Activated T-helper 1 cell treated with anti-CD3 and anti-CD28 coated beads, Interleukin-12 subunit alpha, Interleukin-12 subunit beta, Interleukin-2, Interleukin-4 antibody, amounts not matched to agents 30 ng/mL and 10 ng/mL and 1 ng/mL, durations not matched to agents 14 hours and 24 hours and 36 hours (primary cell): Measurements from ENCODE around the gene CSNK1G1. TPM values are rescaled to one million over a fixed set of nuclear protein-coding genes. Genes with fewer than 3 reads are reported as not detected.
"Not testable (repeated sequence)": the region's sequence is repeated elsewhere in the genome, so short reads cannot be mapped to it uniquely, and the experiment has no call there.

Source experiments
- DNase-seq: peaks from one replicate; pipeline ENCODE4 v3.0.0; 2021; ENCODE audit warnings: low spot score
- H3K27ac Mint-ChIP-seq: one replicate; pipeline ENCODE4 v1.8.0; 2021; ENCODE audit warnings: mild to moderate bottlenecking, mixed read lengths
- H3K27me3 Mint-ChIP-seq: one replicate; pipeline ENCODE4 v1.8.0; 2022; ENCODE audit warnings: mild to moderate bottlenecking, moderate library complexity, mixed read lengths; ENCODE audit not compliant: insufficient read depth
- H3K36me3 Mint-ChIP-seq: one replicate; pipeline ENCODE4 v1.8.0; 2021; ENCODE audit warnings: low read depth, mixed read lengths
- H3K4me1 Mint-ChIP-seq: one replicate; pipeline ENCODE4 v1.8.0; 2021; ENCODE audit warnings: low read depth, mixed read lengths
- H3K4me3 Mint-ChIP-seq: one replicate; pipeline ENCODE4 v1.8.0; 2021; ENCODE audit warnings: mild to moderate bottlenecking, moderate library complexity, mixed read lengths
- H3K9me3 Mint-ChIP-seq: one replicate; pipeline ENCODE4 v1.8.0; 2021; ENCODE audit warnings: mixed read lengths
- intact Hi-C: fragments of 100-400 bp; cut with micrococcal nuclease; formaldehyde crosslinking; loops from one replicate; pipeline ENCODE4 v1.15.1; 2024
- total RNA-seq: library from RNA; stranded (reverse); gene quantifications from 2 replicates; pipeline ENCODE4 v1.2.3, GENCODE V29; 2022

CSNK1G1 gene
- total RNA-seq, 1 donor from 2014 or later = 31.3 TPM

DNA sequence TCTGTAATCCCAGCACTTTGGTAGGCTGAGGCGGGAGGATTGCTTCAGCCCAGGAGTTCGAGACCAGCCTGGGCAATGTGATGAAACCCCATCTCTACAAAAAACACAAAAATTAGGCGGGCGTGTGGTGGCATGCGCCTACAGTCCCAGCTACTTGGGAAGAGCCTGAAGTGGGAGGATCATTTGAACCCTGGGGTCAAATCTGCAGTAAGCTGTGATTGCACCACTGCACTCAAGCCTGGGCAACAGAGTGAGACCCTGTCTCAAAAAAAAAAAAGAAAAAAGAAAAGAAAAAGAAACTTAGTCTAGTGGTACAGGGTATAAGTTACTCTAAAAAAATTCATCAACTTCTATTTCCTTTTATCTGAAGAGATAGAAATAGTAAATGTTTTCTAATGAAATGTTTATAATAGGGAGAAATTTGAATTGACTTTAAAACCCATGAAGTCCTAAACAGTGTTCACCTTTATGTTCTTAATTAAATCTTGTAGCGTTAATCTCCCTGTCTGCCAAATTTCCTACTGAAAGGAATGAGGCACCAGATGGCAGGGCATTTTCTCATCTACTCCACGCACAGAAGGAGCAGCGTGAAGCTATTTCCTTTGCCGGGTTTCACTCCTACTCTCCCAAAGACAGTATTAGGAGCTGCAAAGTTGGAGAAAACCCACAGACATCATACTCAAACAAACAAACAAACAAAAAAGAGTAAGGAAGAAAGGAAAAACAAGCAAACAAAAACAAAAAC lies 23.4 kb upstream of the CSNK1G1 start:
- H3K4me1 Mint-ChIP-seq = peaks cover 16% of the 10 kb centered on the region
- no peak overlapping the region for H3K27ac Mint-ChIP-seq
- peaks cover 10% of the 10 kb centered on the region for H3K36me3 Mint-ChIP-seq
- H3K27me3 Mint-ChIP-seq = no peaks in the 10 kb centered on the region
- DNase-seq = no peak
- peak overlapping the region; percentile 94 for H3K4me3 Mint-ChIP-seq
- no peaks in the 10 kb centered on the region for H3K9me3 Mint-ChIP-seq
- intact Hi-C loops = loop anchor here (1.0 kb wide), 1 partner anchor 8 kb away; the partner anchor contains the start of gene TRIP4

- peak overlapping the region; percentile 61 for H3K4me3 Mint-ChIP-seq
- H3K36me3 Mint-ChIP-seq = peaks cover 24% of the 10 kb centered on the region
- peak overlapping the region; percentile 47 for H3K27ac Mint-ChIP-seq
- no peaks in the 10 kb centered on the region for H3K27me3 Mint-ChIP-seq
- H3K4me1 Mint-ChIP-seq = peaks cover 13% of the 10 kb centered on the region
- no peaks in the 10 kb centered on the region for H3K9me3 Mint-ChIP-seq
- intact Hi-C loops = no loop called here
- no peak for DNase-seq
Measured at GRCh38 chr15:64373360-64373759, 17.4 kb upstream of the CSNK1G1 start.

- intact Hi-C loops, H3K9me3 Mint-ChIP-seq, DNase-seq, H3K27me3 Mint-ChIP-seq, H3K4me3 Mint-ChIP-seq, H3K27ac Mint-ChIP-seq: not testable (repeated sequence)
- Mint-ChIP-seq H3K36me3 (peaks cover 23% of the 10 kb centered on the region), H3K4me1 (peaks cover 13% of the 10 kb centered on the region)
Measured at GRCh38 chr15:64371383-64371782, 15.4 kb upstream of the CSNK1G1 start.

DNA sequence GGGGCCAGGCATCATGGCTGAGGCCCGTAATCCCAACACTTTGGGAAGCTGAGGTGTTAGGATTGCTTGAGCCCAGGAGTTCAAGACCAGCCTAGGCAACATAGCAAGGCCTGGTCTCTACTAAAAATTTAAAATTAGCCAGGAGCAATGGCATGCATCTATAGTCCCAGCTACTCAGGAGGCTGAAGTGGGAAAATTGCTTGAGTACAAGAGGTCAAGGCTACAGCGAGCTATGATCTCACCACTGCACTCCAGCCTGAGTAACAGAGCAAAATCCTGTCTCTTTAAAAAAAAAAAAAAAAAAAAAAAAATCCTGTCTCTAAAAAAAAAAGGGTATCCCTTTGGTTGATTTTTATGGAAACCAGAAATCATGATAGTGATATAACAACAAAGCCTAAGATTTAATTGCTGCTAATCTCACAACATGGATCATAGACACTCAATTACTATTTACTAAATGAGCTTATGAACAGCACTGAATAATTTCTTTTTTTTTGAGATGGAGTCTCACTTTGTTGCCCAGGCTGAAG lies 13.2 kb upstream of the CSNK1G1 start:
- intact Hi-C loops = no loop called here
- H3K27ac Mint-ChIP-seq = no peak overlapping the region
- H3K4me1 Mint-ChIP-seq = peaks cover 13% of the 10 kb centered on the region
- no peaks in the 10 kb centered on the region for H3K9me3 Mint-ChIP-seq
- no peaks in the 10 kb centered on the region for H3K27me3 Mint-ChIP-seq
- H3K36me3 Mint-ChIP-seq = peaks cover 16% of the 10 kb centered on the region
- H3K4me3 Mint-ChIP-seq = no peak overlapping the region
- no peak for DNase-seq

GRCh38 chr15:64361259-64361658 lies 5.3 kb upstream of the CSNK1G1 start:
- Mint-ChIP-seq H3K27ac (no peak overlapping the region), H3K27me3 (no peaks in the 10 kb centered on the region), H3K4me1 (peaks cover 6% of the 10 kb centered on the region), H3K36me3 (no peaks in the 10 kb centered on the region), H3K4me3 (no peak overlapping the region), H3K9me3 (no peaks in the 10 kb centered on the region)
- DNase-seq = no peak
- intact Hi-C loops = no loop called here

DNA sequence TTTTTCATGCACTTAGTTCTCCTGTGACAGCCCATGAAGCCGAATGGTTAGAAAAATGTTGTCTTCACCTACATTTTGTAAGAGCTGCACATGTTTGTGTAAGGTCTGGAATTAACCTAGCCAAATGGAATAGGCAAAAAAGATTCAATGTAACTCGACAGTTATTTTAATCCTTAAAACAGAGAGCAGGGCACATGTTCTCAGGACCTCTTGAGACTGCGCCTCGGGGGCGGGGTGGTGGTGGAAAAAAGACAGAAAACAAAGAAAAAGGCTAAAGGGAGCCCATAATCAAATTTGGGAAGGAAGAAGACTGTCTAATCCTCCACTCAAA lies 702 bp upstream of the CSNK1G1 start:
- H3K27ac Mint-ChIP-seq = peak overlapping the region; percentile 97
- intact Hi-C loops = loop anchor here (1.0 kb wide), 6 partner anchors 25 to 263 kb away; partner anchors contain the start of genes CIAO2A, PCLAF, PPIB and TRIP4

GRCh38 chr15:64355348-64355943 lies 527 bp downstream of the CSNK1G1 start:
- intact Hi-C loops = no loop called here
- Mint-ChIP-seq H3K27ac (peak overlapping the region; percentile 97), H3K4me3 (peak overlapping the region; percentile 96), H3K27me3 (no peaks in the 10 kb centered on the region), H3K9me3 (no peaks in the 10 kb centered on the region), H3K4me1 (peaks cover 19% of the 10 kb centered on the region), H3K36me3 (no peaks in the 10 kb centered on the region)
- peak; percentile 14 for DNase-seq

More for the DNA sequence above, 702 bp upstream of the CSNK1G1 start:
- H3K9me3 Mint-ChIP-seq = no peaks in the 10 kb centered on the region
- H3K4me3 Mint-ChIP-seq = peak overlapping the region; percentile 96
- DNase-seq = no peak
- H3K27me3 Mint-ChIP-seq = no peaks in the 10 kb centered on the region
- H3K36me3 Mint-ChIP-seq = no peaks in the 10 kb centered on the region
- H3K4me1 Mint-ChIP-seq = peaks cover 19% of the 10 kb centered on the region

DNA sequence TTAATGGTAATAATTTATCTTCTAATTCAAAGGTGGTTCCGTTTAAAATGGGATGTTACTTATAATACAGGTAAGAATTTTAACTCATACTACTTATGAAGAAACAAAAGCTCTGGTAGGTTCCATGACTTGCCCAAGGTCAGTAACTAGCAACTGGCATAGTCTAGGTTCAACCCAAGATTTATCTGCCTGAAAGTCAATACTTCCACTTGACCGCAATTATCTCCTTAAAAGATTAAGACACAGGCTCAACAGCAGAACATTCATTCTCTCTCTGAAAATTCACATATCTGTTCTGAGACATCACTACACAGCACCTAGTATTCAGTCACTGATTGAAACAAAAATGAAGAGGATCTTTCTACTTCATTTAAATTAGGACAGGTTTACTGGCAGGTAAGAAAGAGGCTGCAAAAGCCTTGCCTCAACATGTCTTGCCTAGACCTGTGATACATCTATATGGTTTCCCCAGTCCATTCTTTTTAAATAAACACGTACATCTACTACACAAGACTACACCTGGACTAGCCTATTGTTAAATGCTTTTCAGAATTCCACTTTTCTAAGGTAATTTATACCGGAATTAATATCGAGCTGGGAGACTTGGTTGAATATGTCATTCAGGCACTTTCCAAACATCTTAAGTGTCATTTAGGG lies 1.2 kb downstream of the CSNK1G1 start:
- Mint-ChIP-seq H3K9me3 (no peaks in the 10 kb centered on the region), H3K4me1 (peaks cover 19% of the 10 kb centered on the region), H3K36me3 (no peaks in the 10 kb centered on the region), H3K4me3 (peak overlapping the region; percentile 96), H3K27me3 (no peaks in the 10 kb centered on the region), H3K27ac (peak overlapping the region; percentile 97)
- no peak for DNase-seq
- intact Hi-C loops = no loop called here

- Mint-ChIP-seq H3K4me1 (peaks cover 13% of the 10 kb centered on the region), H3K36me3 (peaks cover 8% of the 10 kb centered on the region), H3K27me3 (no peaks in the 10 kb centered on the region), H3K9me3 (no peaks in the 10 kb centered on the region), H3K27ac (no peak overlapping the region), H3K4me3 (no peak overlapping the region)
- intact Hi-C loops = no loop called here
- DNase-seq = no peak
Measured at GRCh38 chr15:64351265-64351664, 4.7 kb downstream of the CSNK1G1 start.

DNA sequence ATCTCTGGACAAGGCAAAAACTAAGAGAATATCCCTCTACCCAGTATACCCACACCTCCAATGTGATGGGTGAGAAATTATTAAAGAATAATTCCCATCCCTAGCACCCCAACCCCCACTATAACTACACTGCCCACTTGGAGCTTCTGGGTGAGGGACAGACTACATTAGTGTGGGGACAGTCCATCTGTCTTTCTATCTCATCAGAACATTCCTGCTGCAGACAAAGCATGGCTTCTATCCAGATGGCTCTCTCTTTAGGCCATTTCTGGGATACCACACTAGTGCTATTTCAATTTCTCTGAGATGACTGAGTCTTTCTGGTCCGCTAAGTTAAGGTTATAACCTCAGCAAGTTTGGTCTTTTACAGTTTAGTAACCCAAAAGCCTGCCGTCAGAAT lies 6.6 kb downstream of the CSNK1G1 start:
- DNase-seq = no peak
- intact Hi-C loops = no loop called here
- no peak overlapping the region for H3K4me3 Mint-ChIP-seq
- H3K27ac Mint-ChIP-seq = no peak overlapping the region
- H3K27me3 Mint-ChIP-seq = no peaks in the 10 kb centered on the region
- H3K9me3 Mint-ChIP-seq = no peaks in the 10 kb centered on the region
- peaks cover under 1% of the 10 kb centered on the region for H3K4me1 Mint-ChIP-seq
- H3K36me3 Mint-ChIP-seq = peaks cover 8% of the 10 kb centered on the region

DNA sequence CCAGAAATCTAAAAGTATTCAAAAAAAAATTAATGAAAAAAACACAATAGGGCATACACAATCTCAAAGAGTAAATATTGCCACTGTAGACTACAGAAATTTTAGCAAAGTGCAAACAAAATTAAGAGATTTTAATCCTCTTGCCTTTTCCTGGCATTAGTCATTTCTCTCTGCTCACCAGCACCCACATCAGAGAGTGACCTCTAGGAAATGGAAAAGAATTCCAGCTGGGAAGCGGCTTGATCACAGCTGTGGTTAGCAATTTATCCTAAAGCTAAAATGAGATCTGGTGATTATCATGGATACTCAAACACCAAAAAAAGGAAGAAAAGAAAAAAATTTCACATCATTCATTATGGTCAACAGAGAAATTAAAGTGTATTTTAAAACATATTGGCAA lies 7.5 kb downstream of the CSNK1G1 start:
- Mint-ChIP-seq H3K9me3 (no peaks in the 10 kb centered on the region), H3K27ac (no peak overlapping the region), H3K4me1 (no peaks in the 10 kb centered on the region), H3K27me3 (no peaks in the 10 kb centered on the region), H3K4me3 (no peak overlapping the region), H3K36me3 (peaks cover 11% of the 10 kb centered on the region)
- DNase-seq = no peak
- intact Hi-C loops = no loop called here

- H3K4me3 Mint-ChIP-seq, H3K27me3 Mint-ChIP-seq, H3K27ac Mint-ChIP-seq, H3K4me1 Mint-ChIP-seq, intact Hi-C loops, H3K9me3 Mint-ChIP-seq, DNase-seq: not testable (repeated sequence)
- peaks cover 17% of the 10 kb centered on the region for H3K36me3 Mint-ChIP-seq
Measured at GRCh38 chr15:64346242-64346641, 9.7 kb downstream of the CSNK1G1 start.
